Fibroblast of lung (primary cell): ENCODE data around the gene KDM2B.

ENCODE experiments used
- EZH2 ChIP-seq: IDR thresholded peaks from 2 replicates; pipeline ENCODE4 v1.5.1; 2012; ENCODE audit warnings: low read length, control low read depth, mild to moderate bottlenecking; ENCODE audit errors: missing control alignments
- TF ChIP-seq, protein P1 (sequence below), 2 donors: IDR thresholded peaks in 1 of 2; conservative IDR thresholded peaks in 1 of 2; 1 replicate in 1 of 2; 2 replicates in 1 of 2; pipeline ENCODE4 v1.5.1; 2011 to 2012; ENCODE audit warnings: low read length in 2 of 2, control low read depth in 1 of 2, inconsistent platforms in 1 of 2, low read depth in 1 of 2, mild to moderate bottlenecking in 1 of 2

DNA sequence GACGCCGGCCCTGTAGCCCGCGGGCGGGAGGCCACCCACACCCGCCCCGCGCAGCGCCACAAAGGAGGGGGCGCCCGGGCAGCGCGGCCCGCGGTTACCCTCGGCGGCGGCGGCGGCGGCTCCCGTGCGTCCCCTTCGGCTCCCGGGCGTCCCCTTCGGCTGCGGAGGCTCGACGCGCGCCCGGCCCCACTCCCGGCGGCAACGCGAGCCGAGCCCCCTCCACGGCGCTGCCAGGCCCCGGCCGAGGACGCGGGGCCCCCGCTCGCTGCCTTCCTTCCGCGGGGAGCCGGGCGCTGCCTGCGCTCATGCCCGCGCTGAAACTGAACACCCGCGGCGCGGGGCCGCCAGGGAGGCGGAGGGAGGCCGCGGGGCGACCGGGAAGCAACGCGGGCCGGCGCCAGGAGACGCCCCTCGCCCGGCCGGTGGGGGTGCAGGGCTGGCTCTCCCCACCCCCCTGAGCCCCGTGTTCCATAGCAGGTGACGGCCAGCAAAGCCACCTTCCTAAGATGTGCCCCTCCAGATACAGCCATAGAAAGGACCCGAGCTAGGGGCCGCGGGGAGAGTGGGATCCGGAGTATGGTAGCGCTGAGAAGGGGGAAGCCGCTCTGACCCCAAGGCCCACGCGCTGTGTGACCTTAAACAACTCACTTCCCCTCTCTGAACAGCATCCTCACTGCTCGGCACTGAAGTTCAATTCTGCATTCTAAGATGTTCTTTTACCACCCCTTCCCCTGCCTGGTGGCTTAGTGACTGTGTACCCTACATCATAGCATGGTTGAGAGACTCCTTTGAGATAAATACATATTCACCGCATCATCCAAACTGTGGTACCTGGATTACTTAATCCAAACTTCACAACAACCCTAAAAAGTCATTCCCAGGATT, 42.8 kb downstream of the KDM2B start:
- no peak for TF ChIP-seq EZH2
- TF ChIP-seq, protein P1, sequence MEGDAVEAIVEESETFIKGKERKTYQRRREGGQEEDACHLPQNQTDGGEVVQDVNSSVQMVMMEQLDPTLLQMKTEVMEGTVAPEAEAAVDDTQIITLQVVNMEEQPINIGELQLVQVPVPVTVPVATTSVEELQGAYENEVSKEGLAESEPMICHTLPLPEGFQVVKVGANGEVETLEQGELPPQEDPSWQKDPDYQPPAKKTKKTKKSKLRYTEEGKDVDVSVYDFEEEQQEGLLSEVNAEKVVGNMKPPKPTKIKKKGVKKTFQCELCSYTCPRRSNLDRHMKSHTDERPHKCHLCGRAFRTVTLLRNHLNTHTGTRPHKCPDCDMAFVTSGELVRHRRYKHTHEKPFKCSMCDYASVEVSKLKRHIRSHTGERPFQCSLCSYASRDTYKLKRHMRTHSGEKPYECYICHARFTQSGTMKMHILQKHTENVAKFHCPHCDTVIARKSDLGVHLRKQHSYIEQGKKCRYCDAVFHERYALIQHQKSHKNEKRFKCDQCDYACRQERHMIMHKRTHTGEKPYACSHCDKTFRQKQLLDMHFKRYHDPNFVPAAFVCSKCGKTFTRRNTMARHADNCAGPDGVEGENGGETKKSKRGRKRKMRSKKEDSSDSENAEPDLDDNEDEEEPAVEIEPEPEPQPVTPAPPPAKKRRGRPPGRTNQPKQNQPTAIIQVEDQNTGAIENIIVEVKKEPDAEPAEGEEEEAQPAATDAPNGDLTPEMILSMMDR (conservative IDR thresholded peaks at IDR 0.05 in 1 of 2, IDR thresholded peaks at IDR 0.05 in 1 of 2; ENCODE audit: low read depth in 1 of 2, low read length in 2 of 2), result no peak
